ENCODE measurements around the gene HSFX3.
"Not testable (repeated sequence)": the region's sequence is repeated elsewhere in the genome, so short reads cannot be mapped to it uniquely, and the experiment has no call there.

Gene HSFX3

GRCh38 chrX:149522916-149523315 is 26.8 kb downstream of the HSFX3 start:
- TF ChIP-seq ZNF274 (IDR thresholded peaks at IDR 0.05; ENCODE audit: low read depth, low read length), result no peak
- no peak overlapping the region for H3K4me3 ChIP-seq (ENCODE audit: low read length)

- TF ChIP-seq ZNF274 (IDR thresholded peaks at IDR 0.05; ENCODE audit: low read depth, low read length), result no peak
- no peak overlapping the region for H3K4me3 ChIP-seq (ENCODE audit: low read length)
These were observed 28.3 kb downstream of the HSFX3 start for GRCh38 chrX:149521438-149521837.

- not testable (repeated sequence) for H3K4me3 ChIP-seq (ENCODE audit: low read length)
These were observed 29.0 kb downstream of the HSFX3 start for GRCh38 chrX:149520636-149521277.

DNA sequence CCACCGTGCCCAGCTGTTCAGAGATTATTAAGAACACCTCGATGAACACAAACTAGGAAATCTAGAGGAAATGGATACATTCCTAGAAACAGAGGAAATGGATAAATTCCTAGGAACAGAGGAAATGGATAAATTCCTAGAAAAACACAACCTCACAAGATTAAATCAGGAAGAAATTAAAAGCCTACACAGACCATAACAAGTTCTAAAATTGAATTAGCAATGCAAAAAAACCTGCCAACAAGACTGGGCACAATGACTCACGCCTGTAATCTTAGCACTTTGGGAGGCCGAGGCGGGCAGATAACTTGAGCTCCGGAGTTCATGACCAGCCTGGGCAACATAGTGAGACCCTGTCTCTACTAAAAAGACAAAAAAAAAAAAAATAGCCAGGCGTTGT is 31.5 kb downstream of the HSFX3 start:
- no peak overlapping the region for H3K4me3 ChIP-seq (ENCODE audit: low read length)
- no peak for TF ChIP-seq ZNF274 (IDR thresholded peaks at IDR 0.05; ENCODE audit: low read depth, low read length)

DNA sequence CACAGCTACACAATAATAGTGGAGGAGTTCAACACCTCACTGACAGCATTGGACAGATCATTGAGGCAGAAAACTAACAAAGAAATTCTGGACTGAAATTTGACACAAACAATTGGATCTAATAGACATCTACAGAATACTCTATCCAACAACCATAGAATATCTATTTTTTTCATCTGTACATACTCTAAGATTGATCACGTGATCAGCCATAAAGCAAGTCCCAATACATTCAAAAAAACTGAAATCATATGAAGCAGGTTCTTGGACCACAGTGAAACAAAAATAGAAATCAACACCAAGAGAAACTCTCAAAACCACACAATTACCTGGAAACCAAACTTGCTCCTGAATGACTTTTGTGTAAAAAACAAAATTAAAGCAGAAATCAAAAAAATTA is 32.4 kb downstream of the HSFX3 start:
- no peak for TF ChIP-seq ZNF274 (IDR thresholded peaks at IDR 0.05; ENCODE audit: low read depth, low read length)
- no peak overlapping the region for H3K4me3 ChIP-seq (ENCODE audit: low read length)

- no peak for TF ChIP-seq ZNF274 (IDR thresholded peaks at IDR 0.05; ENCODE audit: low read depth, low read length)
- H3K4me3 ChIP-seq (ENCODE audit: low read length), result no peak overlapping the region
These were observed 33.1 kb downstream of the HSFX3 start for GRCh38 chrX:149516604-149517003.

GRCh38 chrX:149515954-149516602 is 33.6 kb downstream of the HSFX3 start:
- H3K4me3 ChIP-seq (ENCODE audit: low read length), result no peak overlapping the region
- TF ChIP-seq ZNF274 (IDR thresholded peaks at IDR 0.05; ENCODE audit: low read depth, low read length), result no peak

DNA sequence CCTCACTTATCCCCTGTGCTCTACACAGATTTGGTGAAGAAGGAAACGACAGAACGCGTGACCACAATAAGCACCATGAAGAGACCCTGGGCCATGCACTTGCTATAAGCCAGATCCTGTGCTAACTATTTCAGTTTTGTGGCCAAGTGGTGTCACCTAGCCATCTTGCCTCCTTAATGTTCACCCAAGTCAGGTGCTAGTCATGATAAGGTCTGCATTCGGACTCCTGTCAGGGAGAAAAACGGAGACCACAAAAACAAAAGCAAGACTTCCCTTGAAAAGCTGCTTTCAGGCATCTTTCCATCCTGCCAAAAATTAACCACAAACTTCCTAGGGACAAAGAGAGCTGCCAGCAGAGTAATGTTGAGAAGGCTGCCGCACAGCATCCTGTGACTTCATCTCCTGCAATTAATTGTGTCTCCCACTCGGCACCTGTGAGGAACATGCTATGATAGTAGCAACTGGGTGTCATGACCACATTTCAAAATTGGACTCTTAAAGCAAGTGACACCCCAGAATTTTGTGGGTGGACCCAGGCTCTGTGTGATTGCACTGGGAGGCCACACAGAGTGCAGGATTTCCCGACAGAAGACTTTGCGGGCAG is 35.8 kb downstream of the HSFX3 start:
- H3K4me3 ChIP-seq (ENCODE audit: low read length), result no peak overlapping the region
- TF ChIP-seq ZNF274 (IDR thresholded peaks at IDR 0.05; ENCODE audit: low read depth, low read length), result no peak

DNA sequence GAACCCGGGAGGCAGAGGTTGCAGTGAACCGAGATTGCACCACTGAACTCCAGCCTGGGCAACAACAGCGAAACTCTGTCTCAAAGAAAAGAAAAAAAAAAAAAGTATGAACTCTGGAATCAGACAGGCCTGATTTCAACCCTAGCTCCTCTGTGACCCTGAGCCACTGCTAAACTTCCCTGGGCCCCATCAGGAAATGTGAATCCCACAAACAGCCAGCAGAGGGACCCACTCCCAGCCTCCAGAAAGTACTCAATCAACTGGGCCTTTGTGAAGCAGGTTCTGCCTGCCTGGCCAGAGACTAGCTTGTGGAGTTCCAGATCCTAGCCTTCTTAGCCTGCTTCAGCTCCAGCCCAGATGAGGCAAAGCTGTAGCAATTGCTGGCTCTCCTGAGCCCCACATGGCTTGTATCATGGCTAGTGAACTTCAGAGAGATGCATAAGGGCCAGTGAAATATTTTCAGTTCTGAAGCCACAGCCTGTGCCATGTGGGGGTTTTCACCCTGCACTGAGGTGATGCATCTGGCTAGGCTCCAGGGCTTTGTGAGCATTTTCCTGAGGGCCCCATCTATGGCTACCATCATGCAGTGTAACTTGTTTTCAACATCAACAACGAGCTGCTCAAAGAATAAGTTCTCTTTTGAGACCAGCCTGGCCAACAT is 37.4 kb downstream of the HSFX3 start:
- no peak for TF ChIP-seq ZNF274 (IDR thresholded peaks at IDR 0.05; ENCODE audit: low read depth, low read length)
- H3K4me3 ChIP-seq (ENCODE audit: low read length), result no peak overlapping the region

- no peak overlapping the region for H3K4me3 ChIP-seq (ENCODE audit: low read length)
- TF ChIP-seq ZNF274 (IDR thresholded peaks at IDR 0.05; ENCODE audit: low read depth, low read length), result no peak
These were observed 38.6 kb downstream of the HSFX3 start for GRCh38 chrX:149511081-149511480.

- no peak for TF ChIP-seq ZNF274 (IDR thresholded peaks at IDR 0.05; ENCODE audit: low read depth, low read length)
- H3K4me3 ChIP-seq (ENCODE audit: low read length), result no peak overlapping the region
These were observed 39.3 kb downstream of the HSFX3 start for GRCh38 chrX:149510386-149510785.

- no peak for TF ChIP-seq ZNF274 (IDR thresholded peaks at IDR 0.05; ENCODE audit: low read depth, low read length)
- no peak overlapping the region for H3K4me3 ChIP-seq (ENCODE audit: low read length)
These were observed 41.3 kb downstream of the HSFX3 start for GRCh38 chrX:149508467-149508866.

DNA sequence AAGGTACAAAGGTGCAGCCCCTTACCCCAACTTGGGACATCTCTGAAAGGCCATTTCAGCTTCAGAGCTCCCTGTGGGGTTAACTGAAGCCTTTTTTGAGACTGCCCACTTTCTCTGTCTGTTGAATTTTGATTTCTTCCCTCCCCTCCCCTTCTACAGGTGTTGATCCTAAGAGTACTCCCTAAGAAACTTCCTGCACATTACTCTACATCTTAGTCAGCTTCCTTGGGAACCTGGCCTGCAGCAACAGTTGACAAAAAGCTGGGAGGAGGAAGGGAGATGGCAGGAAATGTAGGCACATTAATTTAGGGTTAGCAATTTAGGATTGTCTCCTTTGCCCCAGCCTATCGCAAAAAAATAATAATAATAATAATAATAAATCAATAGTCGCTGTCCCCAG is 43.4 kb downstream of the HSFX3 start:
- no peak overlapping the region for H3K4me3 ChIP-seq (ENCODE audit: low read length)
- TF ChIP-seq ZNF274 (IDR thresholded peaks at IDR 0.05; ENCODE audit: low read depth, low read length), result no peak

- H3K4me3 ChIP-seq (ENCODE audit: low read length), result no peak overlapping the region
- no peak for TF ChIP-seq ZNF274 (IDR thresholded peaks at IDR 0.05; ENCODE audit: low read depth, low read length)
These were observed 44.1 kb downstream of the HSFX3 start for GRCh38 chrX:149505671-149506070.

Data from GM08714 (cell line).